SU-DHL-6 (cell line): Measurements from ENCODE around the gene HIP1R.
A peak's percentile ranks its signal among the peaks of the same experiment; 100 is the strongest.

Experiments
- H2AFZ ChIP-seq: fragments of 200-600 bp; sonication (generic); 2 replicates; pipeline ENCODE4 v1.6.1; 2014; ENCODE audit warnings: low read depth, mild to moderate bottlenecking, moderate library complexity, mixed read lengths, antibody characterized with exemption, low read length; ENCODE audit not compliant: severe bottlenecking
- H3F3A ChIP-seq: fragments of 200-600 bp; shearing (Covaris generic); 2 replicates; pipeline ENCODE4 v1.6.0; 2016; ENCODE audit warnings: antibody characterized with exemption, mild to moderate bottlenecking; ENCODE audit not compliant: insufficient read depth
- H3K27ac ChIP-seq: fragments of 200-600 bp; sonication (generic); 2 replicates; pipeline ENCODE4 v1.5.1; 2016; ENCODE audit warnings: low read depth, mild to moderate bottlenecking, low read length, moderate library complexity, mixed read lengths
- H3K27me3 ChIP-seq: fragments of 200-600 bp; sonication (generic), shearing (Covaris generic); 2 replicates; pipeline ENCODE4 v1.6.0; 2014; ENCODE audit warnings: mild to moderate bottlenecking, low read length
- H3K36me3 ChIP-seq: fragments of 200-600 bp; sonication (generic); 2 replicates; pipeline ENCODE4 v1.6.1; 2014; ENCODE audit warnings: mild to moderate bottlenecking, low read length, mixed read lengths
- H3K4me2 ChIP-seq: fragments of 300-600, 200-600 bp; shearing (Covaris generic), sonication (generic); 2 replicates; pipeline ENCODE4 v1.6.0; 2014; ENCODE audit warnings: low read length, low read depth, mild to moderate bottlenecking; ENCODE audit not compliant: poor library complexity, severe bottlenecking
- H3K4me3 ChIP-seq: fragments of 200-600 bp; sonication (generic); 2 replicates; pipeline ENCODE4 v1.5.1; 2014; ENCODE audit warnings: antibody characterized with exemption, low read length, mild to moderate bottlenecking, mixed read lengths; ENCODE audit not compliant: insufficient read depth, poor library complexity, severe bottlenecking
- H3K79me2 ChIP-seq: fragments of 200-600 bp; sonication (generic); 2 replicates; pipeline ENCODE4 v1.6.1; 2014; ENCODE audit warnings: mild to moderate bottlenecking, low read length, moderate library complexity; ENCODE audit not compliant: insufficient read depth
- H3K9ac ChIP-seq: fragments of 200-600 bp; sonication (generic); 2 replicates; pipeline ENCODE4 v1.7.0; 2014; ENCODE audit warnings: mild to moderate bottlenecking, low read length
- H3K9me2 ChIP-seq: fragments of 200-600 bp; sonication (generic); replicated peaks from 2 replicates; pipeline ENCODE4 v1.6.1; 2014; ENCODE audit warnings: low read length; ENCODE audit not compliant: insufficient read depth
- H3K9me3 ChIP-seq: fragments of 200-600 bp; sonication (generic); 2 replicates; pipeline ENCODE4 v1.6.1; 2014; ENCODE audit warnings: low read length, mixed read lengths; ENCODE audit not compliant: insufficient read depth
- H4K20me1 ChIP-seq: fragments of 200-600 bp; sonication (generic); 2 replicates; pipeline ENCODE4 v1.6.1; 2014; ENCODE audit warnings: low read depth, mild to moderate bottlenecking, antibody characterized with exemption, low read length, moderate library complexity, mixed read lengths
- EZH2phosphoT487 ChIP-seq: fragments of 200-600 bp; sonication (generic), shearing (Covaris generic); conservative IDR thresholded peaks from 2 replicates; pipeline ENCODE4 v1.6.1; 2018; ENCODE audit warnings: mild to moderate bottlenecking, antibody characterized with exemption, low read length, moderate library complexity, mixed read lengths
- TF ChIP-seq, protein P1 (sequence below): fragments of 200-600 bp; sonication (generic); IDR thresholded peaks from one replicate; pipeline ENCODE4 v1.5.1; 2017; ENCODE audit warnings: antibody characterized with exemption, mild to moderate bottlenecking, low read length, moderate library complexity; ENCODE audit not compliant: insufficient read depth, poor library complexity, severe bottlenecking

Gene HIP1R

GRCh38 chr12:122834104-122834920 is 945 bp upstream of the HIP1R start:
- no peak for TF ChIP-seq EZH2phosphoT487
- TF ChIP-seq, protein P1, sequence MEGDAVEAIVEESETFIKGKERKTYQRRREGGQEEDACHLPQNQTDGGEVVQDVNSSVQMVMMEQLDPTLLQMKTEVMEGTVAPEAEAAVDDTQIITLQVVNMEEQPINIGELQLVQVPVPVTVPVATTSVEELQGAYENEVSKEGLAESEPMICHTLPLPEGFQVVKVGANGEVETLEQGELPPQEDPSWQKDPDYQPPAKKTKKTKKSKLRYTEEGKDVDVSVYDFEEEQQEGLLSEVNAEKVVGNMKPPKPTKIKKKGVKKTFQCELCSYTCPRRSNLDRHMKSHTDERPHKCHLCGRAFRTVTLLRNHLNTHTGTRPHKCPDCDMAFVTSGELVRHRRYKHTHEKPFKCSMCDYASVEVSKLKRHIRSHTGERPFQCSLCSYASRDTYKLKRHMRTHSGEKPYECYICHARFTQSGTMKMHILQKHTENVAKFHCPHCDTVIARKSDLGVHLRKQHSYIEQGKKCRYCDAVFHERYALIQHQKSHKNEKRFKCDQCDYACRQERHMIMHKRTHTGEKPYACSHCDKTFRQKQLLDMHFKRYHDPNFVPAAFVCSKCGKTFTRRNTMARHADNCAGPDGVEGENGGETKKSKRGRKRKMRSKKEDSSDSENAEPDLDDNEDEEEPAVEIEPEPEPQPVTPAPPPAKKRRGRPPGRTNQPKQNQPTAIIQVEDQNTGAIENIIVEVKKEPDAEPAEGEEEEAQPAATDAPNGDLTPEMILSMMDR: no peak
- peak overlapping the region; percentile 18 for H2AFZ ChIP-seq
- H3K9me2 ChIP-seq: no peaks in the 10 kb centered on the region

DNA sequence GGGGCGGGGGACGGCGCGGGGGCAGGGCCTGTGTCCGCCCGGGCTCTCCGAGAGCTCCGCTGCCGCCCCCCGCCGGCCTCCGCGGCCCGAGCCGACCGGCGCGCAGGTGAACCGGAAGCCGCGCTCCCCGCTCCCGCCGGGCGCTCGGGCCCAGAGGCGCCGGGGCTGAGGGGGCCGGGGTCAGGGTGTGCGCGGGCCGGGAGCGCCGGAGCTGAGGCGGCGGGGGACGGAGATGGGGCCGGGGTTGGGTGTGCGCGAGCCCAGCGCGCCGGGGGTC is 431 bp downstream of the HIP1R start:
- no peak for TF ChIP-seq EZH2phosphoT487
- TF ChIP-seq, protein P1: no peak
- H3K9ac ChIP-seq: peak overlapping the region; percentile 67

More at GRCh38 chr12:122834104-122834920, 945 bp upstream of the HIP1R start:
- Histone ChIP-seq H4K20me1 (peaks cover 10% of the 10 kb centered on the region; the same call in 1 of the 2 replicates), H3K4me2 (peak overlapping the region; percentile 53), H3K4me3 (no peak overlapping the region), H3K27ac (no peak overlapping the region), H3K27me3 (no peaks in the 10 kb centered on the region), H3K36me3 (no peaks in the 10 kb centered on the region), H3F3A (peaks cover 18% of the 10 kb centered on the region), H3K79me2 (peaks cover 15% of the 10 kb centered on the region; the same call in 1 of the 2 replicates), H3K9ac (no peak overlapping the region), H3K9me3 (no peaks in the 10 kb centered on the region)

GRCh38 chr12:122836027-122836921 is 1.0 kb downstream of the HIP1R start:
- Histone ChIP-seq H3K27me3 (no peaks in the 10 kb centered on the region), H3K27ac (peak overlapping the region; percentile 59), H3K4me2 (peak overlapping the region; percentile 86), H4K20me1 (peaks cover 10% of the 10 kb centered on the region; the same call in 1 of the 2 replicates), H3F3A (peaks cover 18% of the 10 kb centered on the region), H3K4me3 (peak overlapping the region; percentile 79), H3K9ac (peak overlapping the region; percentile 67), H3K9me2 (no peaks in the 10 kb centered on the region), H3K9me3 (no peaks in the 10 kb centered on the region), H2AFZ (peak overlapping the region; percentile 64), H3K79me2 (peaks cover 19% of the 10 kb centered on the region; the same call in 1 of the 2 replicates), H3K36me3 (no peaks in the 10 kb centered on the region)
- TF ChIP-seq, protein P1: no peak
- no peak for TF ChIP-seq EZH2phosphoT487

More for the DNA sequence above, 431 bp downstream of the HIP1R start:
- no peaks in the 10 kb centered on the region for H3K36me3 ChIP-seq
- peak overlapping the region; percentile 59 for H3K27ac ChIP-seq
- H4K20me1 ChIP-seq: peaks cover 10% of the 10 kb centered on the region; the same call in 1 of the 2 replicates
- peak overlapping the region; percentile 79 for H3K4me3 ChIP-seq
- no peaks in the 10 kb centered on the region for H3K9me3 ChIP-seq
- peaks cover 18% of the 10 kb centered on the region for H3F3A ChIP-seq
- peak overlapping the region; percentile 86 for H3K4me2 ChIP-seq
- peak overlapping the region; percentile 64 for H2AFZ ChIP-seq
- H3K79me2 ChIP-seq: peaks cover 19% of the 10 kb centered on the region; the same call in 1 of the 2 replicates
- no peaks in the 10 kb centered on the region for H3K27me3 ChIP-seq
- no peaks in the 10 kb centered on the region for H3K9me2 ChIP-seq
